K562 (cell line): ENCODE results near the gene SIGLEC11. TPM values are rescaled to one million over a fixed set of nuclear protein-coding genes. Genes with fewer than 3 reads are reported as not detected.

Experiments used
- ATAC-seq: fragments of 200-7000 bp; cut with Tn5 transposase; 3 replicates; pipeline ENCODE4 v1.9.1; 2020; ENCODE audit warnings: moderate library complexity
- BruUV-seq: library from RNA; stranded (reverse); fragments of 400-500 nt; replicated peaks from 2 replicates; lab custom pipeline; 2021; lab: Mats Ljungman, UMichigan
- CTCF ChIA-PET: fragments of 300-600 bp; formaldehyde crosslinking; extraction: SDS; loops from one replicate; lab custom pipeline; 2021; ENCODE audit warnings: low intra/inter-chr PET ratio; lab: Yijun Ruan, JAX
- POLR2A ChIA-PET: fragments of 300-600, 350-650 bp; sonication (Branson Sonifier 250); formaldehyde crosslinking; extraction: SDS; loops from one replicate; lab custom pipeline; 2021; ENCODE audit warnings: antibody characterized with exemption, inconsistent platforms; lab: Yijun Ruan, JAX
- DNase-seq, 4 experiments: peaks; one replicate each; pipeline versions ENCODE4 v3.0.0 to v3.0.0-alpha.2; 2011 to 2018; ENCODE audit warnings: low spot score in 3 of 4, mixed read lengths in 3 of 4; ENCODE audit errors: extremely low read depth in 1 of 4
- FAIRE-seq: peaks from 2 replicates; lab custom pipeline; 2011; peaks lifted over from hg19 to GRCh38; lab: Jason Lieb, UNC
- H2AFZ ChIP-seq: 2 replicates; pipeline ENCODE4 v1.6.0; 2011; ENCODE audit warnings: low read depth, low read length, control low read depth, inconsistent platforms
- H3K27ac ChIP-seq: fragments of 200-600 bp; 3 replicates; pipeline ENCODE4 v1.8.0; 2011; ENCODE audit warnings: low read depth, mild to moderate bottlenecking, control low read depth, inconsistent platforms, low read length, moderate library complexity, mixed read lengths; ENCODE audit errors: extremely low read depth
- H3K27me3 ChIP-seq, 2 experiments: fragments of 300-600 bp in 1 of 2; 2 replicates in 1 of 2; 3 replicates in 1 of 2; pipeline versions ENCODE4 v1.6.0 to v1.8.0; 2011; ENCODE audit warnings: inconsistent platforms in 2 of 2, low read length in 2 of 2, mild to moderate bottlenecking in 1 of 2, mixed read lengths in 1 of 2, moderate library complexity in 1 of 2; ENCODE audit not compliant: control insufficient read depth in 2 of 2, insufficient read depth in 2 of 2
- H3K36me3 ChIP-seq: fragments of 300-600 bp; 3 replicates; pipeline ENCODE4 v1.8.0; 2011; ENCODE audit warnings: mild to moderate bottlenecking, low read length, inconsistent platforms; ENCODE audit not compliant: control insufficient read depth, insufficient read depth
- H3K4me1 ChIP-seq, 2 experiments: fragments of 200-600 bp in 1 of 2; replicated peaks in 1 of 2; 2 replicates in 1 of 2; 3 replicates in 1 of 2; pipeline versions ENCODE4 v1.5.1 to v1.8.0; 2011; ENCODE audit warnings: inconsistent platforms in 2 of 2, low read length in 2 of 2, mild to moderate bottlenecking in 1 of 2, mixed read lengths in 1 of 2, moderate library complexity in 1 of 2; ENCODE audit not compliant: control insufficient read depth in 2 of 2, insufficient read depth in 2 of 2
- H3K4me2 ChIP-seq: 2 replicates; pipeline ENCODE4 v1.6.1; 2011; ENCODE audit warnings: low read length, control low read depth, inconsistent platforms, mixed read lengths; ENCODE audit not compliant: insufficient read depth
- H3K4me3 ChIP-seq: fragments of 200-600 bp; sonication (generic), shearing (Covaris generic); 2 replicates; pipeline ENCODE4 v1.5.1; 2016; ENCODE audit warnings: control low read depth, inconsistent platforms
- H3K79me2 ChIP-seq: fragments of 200-600 bp; 3 replicates; pipeline ENCODE4 v1.8.0; 2011; ENCODE audit warnings: low read length, inconsistent platforms; ENCODE audit not compliant: control insufficient read depth, insufficient read depth
- H3K9ac ChIP-seq, 2 experiments: 2 replicates each; pipeline versions ENCODE4 v1.6.0 to v1.6.1; 2011; ENCODE audit warnings: low read depth in 2 of 2, low read length in 2 of 2, control low read depth in 1 of 2, inconsistent platforms in 1 of 2, mild to moderate bottlenecking in 1 of 2, mixed read lengths in 1 of 2; ENCODE audit not compliant: insufficient read depth in 1 of 2
- H3K9me1 ChIP-seq: one replicate; pipeline ENCODE4 v1.6.0; 2011; ENCODE audit warnings: inconsistent platforms, mild to moderate bottlenecking, low read length, moderate library complexity; ENCODE audit not compliant: control insufficient read depth, insufficient read depth
- H3K9me3 ChIP-seq: replicated peaks from 2 replicates; pipeline ENCODE4 v1.5.1; 2011; ENCODE audit warnings: low read depth, low read length, inconsistent platforms; ENCODE audit not compliant: control insufficient read depth, insufficient read depth
- H4K20me1 ChIP-seq: replicated peaks from 2 replicates; pipeline ENCODE4 v1.6.1; 2011; ENCODE audit warnings: low read length, inconsistent platforms, mixed read lengths; ENCODE audit not compliant: control insufficient read depth, insufficient read depth
- ATF2 ChIP-seq: sonication (generic); formaldehyde crosslinking; IDR thresholded peaks from 2 replicates; pipeline ENCODE4 v1.8.1; 2022; ENCODE audit warnings: missing genetic modification reagents
- CHCHD3 ChIP-seq: fragments of 250-450 bp; sonication (Bioruptor Pico); IDR thresholded peaks from 2 replicates; pipeline ENCODE4 v2.1.2; 2022; ENCODE audit warnings: mild to moderate bottlenecking
- DDX20 ChIP-seq: fragments of 450-650 bp; IDR thresholded peaks from 2 replicates; pipeline ENCODE4 v1.6.1; 2016; ENCODE audit warnings: missing genetic modification characterization, low read depth, mild to moderate bottlenecking, missing compliant biosample characterization, moderate library complexity
- FUS ChIP-seq: fragments of 200-400 bp; formaldehyde crosslinking; optimal IDR thresholded peaks from 2 replicates; pipeline ENCODE3; 2017; ENCODE audit warnings: low read depth, low read length
- LARP7 ChIP-seq: fragments of 450-650 bp; IDR thresholded peaks from 2 replicates; pipeline ENCODE4 v1.6.1; 2016
- SMC3 ChIP-seq: conservative IDR thresholded peaks from 2 replicates; pipeline ENCODE4 v1.6.1; 2011; ENCODE audit warnings: low read depth, low read length, improper control_type of control experiment; ENCODE audit not compliant: insufficient read depth
- ZFP36 ChIP-seq: fragments of 150-350 bp; IDR thresholded peaks from 2 replicates; pipeline ENCODE4 v1.6.1; 2018; ENCODE audit warnings: low read length, low read depth; ENCODE audit not compliant: partially characterized antibody
- ZNF174 ChIP-seq: fragments of 250-450 bp; sonication (Bioruptor Pico); IDR thresholded peaks from 2 replicates; pipeline ENCODE4 v1.4.0; 2020; ENCODE audit warnings: mild to moderate bottlenecking
- WGBS: fragments of 100-300 bp; shearing (Covaris generic); methylation state at CpG from one replicate; pipeline ENCODE4 v1.1.6; 2016; ENCODE audit warnings: low coverage, mixed read lengths; ENCODE audit not compliant: insufficient coverage; ENCODE audit errors: missing lambda C conversion rate; 5-methylcytosine and 5-hydroxymethylcytosine counted together
- in situ Hi-C: fragments of 300-500 bp; cut with MboI; formaldehyde crosslinking; loops from 4 replicates; pipeline ENCODE4 v1.15.0; 2018; ENCODE audit warnings: inconsistent platforms, mixed read lengths
- intact Hi-C: fragments of 100-400 bp; cut with micrococcal nuclease; formaldehyde crosslinking; loops from 2 replicates; pipeline ENCODE4 v1.14.2; 2022
- polyA plus RNA-seq, 8 experiments: library from polyadenylated mRNA; depleted of rRNA in 4 of 8; stranded (reverse) in 5 of 8; unstranded in 3 of 8; fragments of >200 nt; fragmentation: Nextera tagmentation in 2 of 8; fragmentation: Illumina TruSeq in 1 of 8; extraction: Ambion mirVana in 2 of 8; extraction: Trizol in 1 of 8; gene quantifications; 2 replicates each; pipeline versions ENCODE4 v1.2.1 to v1.2.3, GENCODE V29; 2011 to 2014; ENCODE audit warnings: inconsistent platforms in 1 of 8, missing spikeins in 1 of 8
- total RNA-seq, 7 experiments: library from RNA; depleted of rRNA in 6 of 7; stranded (reverse); fragments of >200 nt in 6 of 7; fragmentation: Illumina TruSeq in 2 of 7; extraction: Trizol in 2 of 7; gene quantifications; 2 replicates each; pipeline versions ENCODE4 v1.2.1 to v1.2.3, GENCODE V29; 2011 to 2021; ENCODE audit warnings: low replicate concordance in 1 of 7

SIGLEC11 gene
- total and polyA plus RNA-seq, 9 of the 15 experiments (the other 6 are each of a cell fraction or from before 2014, with no cell fraction given), result not detected

- TF ChIP-seq SMC3 (peak; percentile 74), ZNF174 (CRISPR knock-in tag) (no peak), FUS (no peak)
Measured at GRCh38 chr19:50008532-50008931, 47.6 kb upstream of the SIGLEC11 start (continued).

GRCh38 chr19:50007947-50008346 is 47.0 kb upstream of the SIGLEC11 start:
- no peak for FAIRE-seq
- WGBS, result 86% methylated on average over 2 of the region's 2 CpGs

More at GRCh38 chr19:50007947-50008346, 47.0 kb upstream of the SIGLEC11 start:
- intact Hi-C loops (no loop called here), in situ Hi-C loops (no loop called here)
- ATAC-seq (no peak), DNase-seq (no peak)
- CTCF ChIA-PET, result no interaction called here
- no peak overlapping the region for H2AFZ ChIP-seq
- no peak overlapping the region for H3K9ac ChIP-seq
- H3K4me3 ChIP-seq, result no peak overlapping the region
- no peaks in the 10 kb centered on the region for H3K9me3 ChIP-seq
- TF ChIP-seq ZFP36 (peak; percentile 64), ATF2 (CRISPR knock-in tag) (no peak), CHCHD3 (CRISPR knock-in tag) (no peak), DDX20 (tag) (no peak), LARP7 (no peak)
- no peaks in the 10 kb centered on the region; the same call in 1 of the 2 replicates for H4K20me1 ChIP-seq
- peaks cover 8% of the 10 kb centered on the region for H3K9me1 ChIP-seq
- H3K79me2 ChIP-seq, result no peaks in the 10 kb centered on the region; the same call in 2 of the 3 replicates
- no peak overlapping the region for H3K27ac ChIP-seq
- H3K4me2 ChIP-seq, result no peak overlapping the region
- POLR2A ChIA-PET, result interaction anchor here (1.2 kb wide), 1 partner anchor 10 kb away, joined by 3 read pairs; no protein-coding TSS in a partner anchor
- no peaks in the 10 kb centered on the region for H3K27me3 ChIP-seq
- BruUV-seq, result no TSS peak
- peaks cover 7 to 17% of the 10 kb centered on the region in 2 experiments for H3K4me1 ChIP-seq
- H3K36me3 ChIP-seq, result peaks cover 61% of the 10 kb centered on the region; the same call in 2 of the 3 replicates
